DOHH2 (cell line): ENCODE measurements around the gene SLC4A11.

Experiments used
- H3F3A ChIP-seq: fragments of 200-600 bp; sonication (generic), shearing (Covaris generic); 2 replicates; pipeline ENCODE4 v1.6.0; 2016; ENCODE audit warnings: antibody characterized with exemption, mild to moderate bottlenecking; ENCODE audit not compliant: control insufficient read depth, insufficient read depth
- H3K27ac ChIP-seq: fragments of 200-600 bp; sonication (generic); 2 replicates; pipeline ENCODE4 v1.5.1; 2014; ENCODE audit warnings: low read depth, mild to moderate bottlenecking, low read length, moderate library complexity
- H3K27me3 ChIP-seq: fragments of 200-600 bp; sonication (generic); 2 replicates; pipeline ENCODE4 v1.6.1; 2014; ENCODE audit warnings: mild to moderate bottlenecking, low read length, mixed read lengths; ENCODE audit not compliant: control insufficient read depth
- H3K36me3 ChIP-seq: fragments of 200-600 bp; sonication (generic); 2 replicates; pipeline ENCODE4 v1.6.1; 2014; ENCODE audit warnings: mild to moderate bottlenecking, low read length, moderate library complexity, mixed read lengths; ENCODE audit not compliant: control insufficient read depth
- H3K4me1 ChIP-seq: fragments of 200-600 bp; sonication (generic); 2 replicates; pipeline ENCODE4 v1.6.1; 2014; ENCODE audit warnings: mild to moderate bottlenecking, low read length, mixed read lengths; ENCODE audit not compliant: control insufficient read depth
- H3K4me2 ChIP-seq: fragments of 200-600 bp; sonication (generic); 2 replicates; pipeline ENCODE4 v1.6.0; 2014; ENCODE audit warnings: mild to moderate bottlenecking, low read length, moderate library complexity
- H3K4me3 ChIP-seq: fragments of 200-600 bp; sonication (generic); 2 replicates; pipeline ENCODE4 v1.5.1; 2014; ENCODE audit warnings: mild to moderate bottlenecking, low read length, mixed read lengths
- H3K79me2 ChIP-seq: fragments of 200-600 bp; sonication (generic); 2 replicates; pipeline ENCODE4 v1.6.1; 2014; ENCODE audit warnings: mild to moderate bottlenecking, low read length, mixed read lengths; ENCODE audit not compliant: control insufficient read depth
- H3K9me2 ChIP-seq: fragments of 200-600 bp; sonication (generic); replicated peaks from 2 replicates; pipeline ENCODE4 v1.6.1; 2014; ENCODE audit warnings: mild to moderate bottlenecking, low read length, mixed read lengths; ENCODE audit not compliant: control insufficient read depth
- H3K9me3 ChIP-seq: fragments of 200-600 bp; sonication (generic); 2 replicates; pipeline ENCODE4 v1.6.1; 2014; ENCODE audit warnings: antibody characterized with exemption, low read length, mixed read lengths; ENCODE audit not compliant: control insufficient read depth, insufficient read depth
- H4K20me1 ChIP-seq: fragments of 200-600 bp; sonication (generic); 2 replicates; pipeline ENCODE4 v1.6.0; 2014; ENCODE audit warnings: low read depth, mild to moderate bottlenecking, antibody characterized with exemption, low read length, moderate library complexity; ENCODE audit not compliant: control insufficient read depth, insufficient read depth
- CTCF ChIP-seq: fragments of 200-600 bp; sonication (generic); IDR thresholded peaks from one replicate; pipeline ENCODE4 v1.5.1; 2014; ENCODE audit warnings: antibody characterized with exemption, mild to moderate bottlenecking, low read depth, low read length; ENCODE audit not compliant: poor library complexity, severe bottlenecking
- EZH2phosphoT487 ChIP-seq: fragments of 200-600 bp; sonication (generic); IDR thresholded peaks from 2 replicates; pipeline ENCODE4 v1.6.1; 2017; ENCODE audit warnings: borderline replicate concordance, mild to moderate bottlenecking, antibody characterized with exemption, low read length, moderate library complexity, mixed read lengths

Gene SLC4A11

GRCh38 chr20:3194617-3195280 lies 44.2 kb downstream of the SLC4A11 start:
- H3K36me3 ChIP-seq: peaks cover 73% of the 10 kb centered on the region
- H3K79me2 ChIP-seq: no peaks in the 10 kb centered on the region
- no peaks in the 10 kb centered on the region for H3F3A ChIP-seq
- H3K27me3 ChIP-seq: no peaks in the 10 kb centered on the region
- no peak overlapping the region for H3K4me2 ChIP-seq
- TF ChIP-seq CTCF: no peak
- no peaks in the 10 kb centered on the region for H3K9me3 ChIP-seq
- no peaks in the 10 kb centered on the region for H3K4me1 ChIP-seq
- no peaks in the 10 kb centered on the region for H4K20me1 ChIP-seq
- H3K4me3 ChIP-seq: no peak overlapping the region
- no peaks in the 10 kb centered on the region for H3K9me2 ChIP-seq
- no peak overlapping the region for H3K27ac ChIP-seq

GRCh38 chr20:3193806-3194616 lies 45.0 kb downstream of the SLC4A11 start:
- Histone ChIP-seq H3K27ac (no peak overlapping the region), H3K36me3 (peaks cover 69% of the 10 kb centered on the region), H3F3A (no peaks in the 10 kb centered on the region), H4K20me1 (no peaks in the 10 kb centered on the region), H3K4me3 (no peak overlapping the region), H3K9me2 (no peaks in the 10 kb centered on the region), H3K79me2 (no peaks in the 10 kb centered on the region), H3K4me2 (no peak overlapping the region), H3K9me3 (no peaks in the 10 kb centered on the region), H3K27me3 (no peaks in the 10 kb centered on the region), H3K4me1 (no peaks in the 10 kb centered on the region)
- TF ChIP-seq EZH2phosphoT487: no peak
- no peak for TF ChIP-seq CTCF

- Histone ChIP-seq H4K20me1 (no peaks in the 10 kb centered on the region), H3K36me3 (peaks cover 65% of the 10 kb centered on the region), H3K4me1 (no peaks in the 10 kb centered on the region), H3K27ac (no peak overlapping the region), H3K9me3 (no peaks in the 10 kb centered on the region), H3K9me2 (no peaks in the 10 kb centered on the region), H3K27me3 (no peaks in the 10 kb centered on the region), H3K4me3 (no peak overlapping the region), H3F3A (no peaks in the 10 kb centered on the region), H3K79me2 (no peaks in the 10 kb centered on the region), H3K4me2 (no peak overlapping the region)
- no peak for TF ChIP-seq EZH2phosphoT487
- no peak for TF ChIP-seq CTCF
Observed at GRCh38 chr20:3192226-3193015, 46.6 kb downstream of the SLC4A11 start.
